Measurements from ENCODE around the gene PHLDB1.
"Not testable (repeated sequence)": the region's sequence is repeated elsewhere in the genome, so short reads cannot be mapped to it uniquely, and the experiment has no call there.

PHLDB1 gene

GRCh38 chr11:118606157-118606843 is 1.1 kb upstream of the PHLDB1 start:
- no peak for DNase-seq

GRCh38 chr11:118606844-118607228 is 579 bp upstream of the PHLDB1 start:
- no peak for DNase-seq

- DNase-seq = no peak
These were observed 1.2 kb downstream of the PHLDB1 start for GRCh38 chr11:118608360-118609227.

- DNase-seq = no peak
These were observed 2.2 kb downstream of the PHLDB1 start for GRCh38 chr11:118609380-118610224.

- no peak for DNase-seq
These were observed 2.9 kb downstream of the PHLDB1 start for GRCh38 chr11:118610225-118610772.

GRCh38 chr11:118610773-118611432 is 3.5 kb downstream of the PHLDB1 start:
- DNase-seq = no peak

- DNase-seq = not testable (repeated sequence)
These were observed 4.0 kb downstream of the PHLDB1 start for GRCh38 chr11:118611433-118611795.

GRCh38 chr11:118612378-118612777 is 5.0 kb downstream of the PHLDB1 start:
- DNase-seq = no peak

GRCh38 chr11:118614511-118614910 is 7.1 kb downstream of the PHLDB1 start:
- no peak for DNase-seq

- DNase-seq = no peak
These were observed 8.0 kb downstream of the PHLDB1 start for GRCh38 chr11:118615282-118615975.

GRCh38 chr11:118615976-118616371 is 8.6 kb downstream of the PHLDB1 start:
- no peak for DNase-seq

GRCh38 chr11:118618115-118618990 is 10.9 kb downstream of the PHLDB1 start:
- peak; percentile 87 for DNase-seq

GRCh38 chr11:118618991-118619375 is 11.6 kb downstream of the PHLDB1 start:
- no peak for DNase-seq

- peak; percentile 41 for DNase-seq
These were observed 12.2 kb downstream of the PHLDB1 start for GRCh38 chr11:118619444-118620197.

GRCh38 chr11:118620529-118621070 is 13.2 kb downstream of the PHLDB1 start:
- DNase-seq = no peak

GRCh38 chr11:118621071-118621783 is 13.8 kb downstream of the PHLDB1 start:
- peak; percentile 91 for DNase-seq

GRCh38 chr11:118621784-118622375 is 14.5 kb downstream of the PHLDB1 start:
- peak; percentile 50 for DNase-seq

All from DMS79 treated with DMSO at 0.1 percent for 48 hours (cell line).